GM18858 (cell line): ENCODE data around the gene PAQR4.

Experiments used
- ATAC-seq: cut with Tn5 transposase; IDR thresholded peaks from one replicate; pipeline ENCODE4 v1.9.1; 2021; ENCODE audit not compliant: unreplicated experiment

Gene PAQR4

DNA sequence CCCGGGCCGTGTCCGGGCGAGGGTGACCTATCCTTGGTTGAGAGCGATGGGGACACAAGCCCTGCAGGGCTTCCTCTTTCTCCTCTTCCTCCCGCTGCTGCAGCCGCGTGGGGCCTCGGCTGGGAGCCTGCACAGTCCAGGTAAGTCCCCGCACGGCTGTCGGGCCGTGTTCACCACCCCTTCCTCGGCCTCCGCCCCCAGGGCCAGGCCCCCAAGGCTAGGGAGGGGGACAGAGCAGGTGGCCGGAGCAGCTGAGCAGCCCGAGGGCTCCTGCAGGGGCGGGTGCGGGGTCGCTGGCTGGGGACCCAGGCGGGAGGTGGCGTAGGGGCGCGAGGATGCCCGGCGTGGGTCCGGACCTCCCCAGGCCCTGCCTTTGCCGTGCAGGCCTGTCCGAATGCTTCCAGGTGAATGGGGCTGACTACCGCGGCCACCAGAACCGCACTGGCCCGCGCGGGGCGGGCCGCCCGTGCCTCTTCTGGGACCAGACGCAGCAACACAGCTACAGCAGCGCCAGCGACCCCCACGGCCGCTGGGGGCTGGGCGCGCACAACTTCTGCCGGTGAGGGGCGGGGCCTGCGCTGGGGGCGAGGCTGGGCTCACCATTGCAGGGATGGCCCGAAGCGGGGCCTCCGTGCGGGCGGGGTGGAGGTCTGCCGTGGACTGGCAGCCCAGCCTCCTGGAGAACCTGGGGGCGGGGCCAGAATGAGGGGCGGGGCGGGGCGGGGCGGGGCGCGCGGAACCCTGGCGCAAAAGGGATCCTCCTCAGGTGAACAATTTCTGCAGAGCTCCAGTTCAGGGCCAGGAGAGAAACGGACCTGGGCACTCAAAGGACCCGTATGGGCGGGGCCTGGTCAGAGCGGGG, 4.4 kb upstream of the PAQR4 start:
- no peak for ATAC-seq

DNA sequence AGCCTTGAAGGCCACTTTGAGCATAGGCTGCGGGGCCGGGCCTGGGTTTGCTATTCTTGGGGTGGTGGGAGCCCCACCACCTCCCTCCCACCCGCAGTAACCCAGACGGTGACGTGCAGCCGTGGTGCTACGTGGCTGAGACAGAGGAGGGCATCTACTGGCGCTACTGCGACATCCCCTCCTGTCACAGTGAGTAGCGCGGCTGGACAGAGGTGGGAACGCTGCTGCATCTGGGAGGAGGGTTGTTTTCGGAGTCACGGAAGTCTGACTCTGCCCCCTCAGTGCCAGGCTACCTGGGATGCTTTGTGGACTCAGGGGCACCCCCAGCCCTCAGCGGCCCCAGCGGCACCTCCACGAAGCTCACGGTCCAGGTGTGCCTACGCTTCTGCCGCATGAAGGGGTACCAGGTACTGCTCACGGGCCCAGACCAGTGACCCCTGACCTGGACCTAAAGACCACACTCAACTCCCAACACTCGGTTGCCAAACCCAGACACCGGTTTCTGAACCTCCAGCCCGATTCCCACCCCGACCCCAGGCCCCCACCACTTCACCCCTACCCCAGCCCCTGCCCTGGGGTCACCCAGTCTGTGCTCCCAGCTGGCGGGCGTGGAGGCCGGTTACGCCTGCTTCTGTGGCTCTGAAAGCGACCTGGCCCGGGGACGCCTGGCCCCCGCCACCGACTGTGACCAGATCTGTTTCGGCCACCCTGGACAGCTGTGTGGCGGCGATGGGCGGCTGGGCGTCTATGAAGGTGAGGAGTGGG, 2.9 kb upstream of the PAQR4 start:
- no peak for ATAC-seq

DNA sequence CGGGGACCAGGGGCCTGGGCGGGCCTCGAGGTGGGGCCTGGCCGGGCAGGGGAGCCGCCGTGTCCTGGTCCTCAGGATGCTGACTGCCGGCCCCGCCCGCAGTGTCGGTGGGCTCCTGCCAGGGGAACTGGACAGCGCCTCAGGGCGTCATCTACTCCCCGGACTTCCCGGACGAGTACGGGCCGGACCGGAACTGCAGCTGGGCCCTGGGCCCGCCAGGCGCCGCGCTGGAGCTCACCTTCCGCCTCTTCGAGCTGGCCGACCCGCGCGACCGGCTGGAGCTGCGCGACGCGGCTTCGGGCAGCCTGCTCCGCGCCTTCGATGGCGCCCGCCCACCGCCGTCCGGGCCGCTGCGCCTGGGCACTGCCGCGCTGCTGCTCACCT, 2.3 kb upstream of the PAQR4 start:
- ATAC-seq, result no peak

DNA sequence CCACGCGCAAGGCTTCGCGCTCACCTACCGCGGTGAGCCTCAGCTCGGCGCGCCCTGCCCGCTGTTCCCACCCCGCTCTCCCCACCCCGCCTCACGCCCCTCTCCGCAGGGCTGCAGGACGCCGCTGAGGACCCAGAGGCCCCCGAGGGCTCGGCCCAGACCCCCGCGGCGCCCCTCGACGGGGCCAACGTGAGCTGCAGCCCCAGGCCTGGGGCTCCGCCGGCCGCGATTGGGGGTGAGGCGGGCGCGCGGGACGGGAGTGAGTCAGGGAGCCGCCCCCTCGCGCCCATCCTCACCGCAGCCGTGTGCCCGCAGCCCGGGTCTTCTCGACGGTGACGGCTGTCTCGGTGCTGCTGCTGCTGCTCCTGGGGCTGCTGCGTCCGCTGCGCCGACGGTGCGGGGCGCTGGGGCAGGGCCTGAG, 1.9 kb upstream of the PAQR4 start:
- no peak for ATAC-seq

DNA sequence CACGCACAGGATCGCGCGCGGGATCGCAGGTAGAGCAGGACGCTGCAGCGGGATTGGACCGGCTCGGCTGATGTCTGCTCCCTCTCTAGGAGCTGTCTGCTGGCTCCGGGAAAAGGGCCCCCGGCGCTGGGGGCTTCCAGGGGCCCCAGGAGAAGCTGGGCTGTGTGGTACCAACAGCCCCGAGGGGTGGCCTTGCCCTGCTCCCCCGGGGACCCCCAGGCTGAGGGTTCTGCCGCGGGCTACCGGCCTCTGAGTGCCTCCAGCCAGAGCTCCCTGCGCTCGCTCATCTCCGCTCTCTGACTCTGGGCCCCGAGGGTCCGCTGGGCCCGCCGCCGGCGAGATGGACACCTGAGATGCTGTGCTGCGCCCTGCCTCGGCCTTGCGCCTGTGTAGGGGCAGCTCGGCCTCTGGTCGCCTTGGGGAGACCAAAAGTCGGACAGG, 1.4 kb upstream of the PAQR4 start:
- no peak for ATAC-seq

DNA sequence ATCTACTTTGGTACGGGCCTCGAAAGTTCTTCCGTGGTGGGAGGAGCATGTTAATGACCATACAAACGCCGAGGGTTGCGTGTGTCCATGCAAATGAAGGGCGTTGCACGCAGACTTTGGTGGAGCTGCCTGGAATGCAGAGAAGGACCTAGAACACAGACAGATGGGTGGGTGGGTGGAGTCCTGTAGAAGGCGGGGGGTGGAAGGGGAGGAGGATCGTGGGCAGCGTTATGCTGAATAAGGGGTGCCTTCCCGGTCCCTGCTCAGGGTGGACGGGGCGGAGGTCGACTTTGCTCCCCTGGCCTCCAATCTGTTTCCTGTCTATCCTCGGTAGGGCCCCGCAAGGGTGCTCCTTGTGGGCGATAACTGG, 795 bp upstream of the PAQR4 start:
- no peak for ATAC-seq

DNA sequence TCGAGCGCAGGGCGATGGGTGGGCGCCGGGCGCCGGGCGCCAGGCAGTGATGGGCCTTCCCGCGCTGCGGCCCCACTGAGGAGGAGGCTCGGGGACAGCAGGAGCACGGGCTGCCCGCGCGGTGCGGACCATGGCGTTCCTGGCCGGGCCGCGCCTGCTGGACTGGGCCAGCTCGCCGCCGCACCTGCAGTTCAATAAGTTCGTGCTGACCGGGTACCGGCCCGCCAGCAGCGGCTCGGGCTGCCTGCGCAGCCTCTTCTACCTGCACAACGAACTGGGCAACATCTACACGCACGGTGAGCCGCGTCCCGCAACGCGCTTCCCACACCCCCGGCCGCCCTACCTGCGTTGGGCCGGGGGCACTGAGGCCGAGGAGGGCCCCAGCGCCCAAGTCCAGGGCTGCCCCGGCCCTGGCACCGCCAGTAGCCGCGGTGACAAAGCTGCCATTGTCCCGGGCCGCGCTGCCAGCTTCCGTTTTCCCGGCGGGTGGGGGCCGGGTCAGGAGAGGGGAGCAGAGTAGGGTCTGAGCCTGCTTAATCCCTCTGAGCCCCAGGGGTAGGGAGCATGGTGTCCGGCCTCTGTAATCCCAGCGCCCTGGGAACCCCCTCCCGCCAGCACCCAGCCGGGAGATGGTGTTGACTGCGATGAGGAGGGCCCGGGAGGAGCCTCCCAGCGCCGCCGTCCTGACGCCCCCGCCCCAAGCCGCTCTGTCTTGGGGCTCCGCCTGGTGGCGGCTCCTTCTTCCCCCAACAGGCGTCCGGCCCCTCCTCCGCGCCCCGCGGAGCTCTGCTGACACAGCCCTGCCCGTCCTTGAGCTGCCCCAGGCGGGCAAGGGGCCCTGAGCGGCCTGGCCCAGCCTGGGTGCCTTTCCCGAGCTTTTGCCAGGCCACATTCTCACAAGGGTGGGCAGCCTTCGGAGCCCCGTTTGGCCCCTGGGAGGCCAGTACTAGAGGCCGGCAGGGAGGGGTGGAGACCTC, 685 bp downstream of the PAQR4 start:
- peak; percentile 5 for ATAC-seq

DNA sequence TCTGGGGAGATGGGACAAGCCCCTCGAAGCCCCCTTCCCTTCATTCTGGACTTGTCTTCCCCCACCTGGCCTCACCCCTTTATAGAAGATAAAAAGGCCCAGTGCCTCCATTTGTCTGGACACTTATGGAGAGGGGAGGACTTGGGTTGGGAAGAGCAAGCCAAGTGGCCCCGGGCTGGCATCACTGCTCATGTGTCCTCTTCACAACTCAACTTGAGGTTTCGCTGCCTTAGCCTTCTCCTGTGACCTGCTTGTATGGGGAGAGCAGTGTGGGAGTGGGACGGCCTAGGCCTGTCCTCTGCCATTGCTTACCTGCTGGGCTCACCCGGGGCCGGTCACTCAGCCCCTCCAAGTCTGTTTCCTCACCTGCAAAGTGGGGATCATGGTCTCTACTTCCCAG, 1.4 kb downstream of the PAQR4 start:
- no peak for ATAC-seq

DNA sequence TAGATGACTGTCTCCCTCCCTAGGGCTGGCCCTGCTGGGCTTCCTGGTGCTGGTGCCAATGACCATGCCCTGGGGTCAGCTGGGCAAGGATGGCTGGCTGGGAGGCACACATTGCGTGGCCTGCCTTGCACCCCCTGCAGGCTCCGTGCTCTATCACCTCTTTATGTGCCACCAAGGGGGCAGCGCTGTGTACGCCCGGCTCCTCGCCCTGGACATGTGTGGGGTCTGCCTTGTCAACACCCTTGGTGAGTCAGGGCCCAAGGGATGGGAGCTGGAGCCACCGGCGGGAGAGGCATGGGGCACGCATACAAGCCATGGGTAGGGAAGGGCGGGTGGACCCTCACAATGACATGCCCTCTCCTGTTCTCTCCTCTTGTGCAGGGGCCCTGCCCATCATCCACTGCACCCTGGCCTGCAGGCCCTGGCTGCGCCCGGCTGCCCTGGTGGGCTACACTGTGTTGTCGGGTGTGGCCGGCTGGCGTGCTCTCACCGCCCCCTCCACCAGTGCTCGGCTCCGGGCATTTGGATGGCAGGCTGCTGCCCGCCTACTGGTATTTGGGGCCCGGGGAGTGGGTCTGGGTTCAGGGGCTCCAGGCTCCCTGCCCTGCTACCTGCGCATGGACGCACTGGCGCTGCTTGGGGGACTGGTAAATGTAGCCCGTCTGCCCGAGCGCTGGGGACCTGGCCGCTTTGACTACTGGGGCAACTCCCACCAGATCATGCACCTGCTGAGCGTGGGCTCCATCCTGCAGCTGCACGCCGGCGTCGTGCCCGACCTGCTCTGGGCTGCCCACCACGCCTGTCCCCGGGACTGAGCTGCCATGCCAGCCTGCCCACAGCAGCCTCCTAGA, 2.2 kb downstream of the PAQR4 start:
- ATAC-seq, result no peak

DNA sequence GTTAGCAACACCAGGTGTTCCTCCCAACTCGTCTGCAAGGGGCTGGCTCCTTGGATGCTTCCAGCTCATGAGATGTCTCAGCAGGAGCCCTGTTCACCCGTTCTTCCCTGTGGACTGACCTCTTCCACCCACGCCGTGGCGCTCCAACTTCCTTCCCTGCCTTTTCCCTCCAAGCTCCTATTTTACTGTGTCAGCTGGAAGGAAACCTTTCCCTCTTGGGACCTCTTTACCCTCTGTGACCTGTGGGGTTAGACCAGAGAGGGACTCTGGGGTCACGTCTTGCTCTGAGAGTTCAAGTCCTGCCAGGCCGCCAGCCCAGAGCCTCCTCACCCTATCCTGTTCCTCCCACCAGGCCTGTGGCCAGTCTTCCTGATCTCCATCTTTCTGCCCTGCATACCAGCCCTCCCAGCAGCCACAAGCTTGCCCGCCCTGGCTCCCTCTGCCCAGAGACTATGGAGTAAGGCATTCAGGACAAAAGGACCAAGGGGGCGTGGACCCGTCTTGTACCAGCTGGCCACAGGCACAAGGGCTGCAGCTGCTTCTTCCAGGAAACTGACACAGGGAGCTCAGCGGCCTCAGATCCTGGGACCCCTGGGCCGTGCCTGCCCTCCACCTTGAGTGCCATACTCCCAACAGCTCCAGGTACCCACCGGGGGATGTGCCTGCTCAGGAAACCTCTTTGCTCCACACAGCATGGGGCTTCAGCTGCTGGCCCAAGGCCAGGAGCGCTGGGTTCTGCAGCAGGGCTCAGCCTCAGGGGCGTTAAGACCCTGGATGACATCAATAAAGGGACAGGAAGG, 3.0 kb downstream of the PAQR4 start:
- ATAC-seq, result no peak

DNA sequence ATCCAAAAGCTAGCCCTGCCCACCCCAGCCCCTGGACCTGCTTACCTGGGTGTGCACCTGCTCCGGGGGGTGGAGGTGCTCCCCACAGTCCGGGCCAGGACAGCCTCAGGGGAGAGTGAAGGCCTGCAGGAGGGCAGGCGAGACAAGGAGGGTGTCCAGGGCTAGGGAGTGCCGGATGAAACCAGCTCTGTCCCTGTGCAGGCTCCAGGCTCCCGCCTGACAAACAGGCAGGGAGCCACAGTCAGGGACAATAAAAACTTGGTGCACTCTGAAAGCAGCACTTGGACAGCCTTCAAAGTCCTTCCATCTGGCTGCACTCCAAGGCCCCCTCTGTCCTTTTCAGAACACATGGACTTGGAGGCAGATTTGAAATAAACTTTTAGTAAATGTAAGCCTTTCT, 3.9 kb downstream of the PAQR4 start:
- no peak for ATAC-seq

DNA sequence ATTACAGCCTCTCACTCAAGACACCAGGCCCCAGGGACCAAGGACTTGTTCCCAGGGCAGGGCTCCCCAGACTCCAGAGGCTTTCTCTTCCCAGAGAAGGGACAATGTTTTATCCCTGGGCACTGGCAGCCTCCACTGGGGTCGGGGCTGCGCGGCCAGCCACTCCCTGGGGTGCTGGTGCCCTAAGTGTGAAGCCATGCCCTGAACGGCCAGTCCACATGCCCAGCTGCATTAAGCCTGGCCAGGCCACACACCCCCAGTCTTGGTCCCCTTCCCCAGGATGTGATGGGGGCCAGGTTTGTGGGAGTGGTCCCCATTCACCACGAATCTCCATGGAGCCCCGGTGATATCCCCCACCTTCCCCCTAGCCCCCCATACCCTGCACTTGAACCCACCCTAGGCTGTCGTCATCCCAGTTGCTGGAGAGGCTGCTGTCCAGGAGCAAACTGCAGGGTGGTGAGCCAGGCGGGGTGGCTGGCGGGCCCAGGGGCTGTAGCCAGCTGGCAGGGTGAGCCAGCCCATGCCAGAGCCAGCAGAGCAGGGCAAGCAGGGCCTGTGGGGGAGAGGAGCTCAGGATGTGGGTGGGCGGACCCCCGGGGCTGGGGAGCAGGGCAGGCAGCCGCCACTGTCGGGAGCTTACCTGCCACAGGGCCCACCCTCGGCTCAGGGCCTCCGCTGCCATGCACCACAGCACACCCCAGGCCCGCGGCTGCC, 4.6 kb downstream of the PAQR4 start:
- ATAC-seq, result no peak

DNA sequence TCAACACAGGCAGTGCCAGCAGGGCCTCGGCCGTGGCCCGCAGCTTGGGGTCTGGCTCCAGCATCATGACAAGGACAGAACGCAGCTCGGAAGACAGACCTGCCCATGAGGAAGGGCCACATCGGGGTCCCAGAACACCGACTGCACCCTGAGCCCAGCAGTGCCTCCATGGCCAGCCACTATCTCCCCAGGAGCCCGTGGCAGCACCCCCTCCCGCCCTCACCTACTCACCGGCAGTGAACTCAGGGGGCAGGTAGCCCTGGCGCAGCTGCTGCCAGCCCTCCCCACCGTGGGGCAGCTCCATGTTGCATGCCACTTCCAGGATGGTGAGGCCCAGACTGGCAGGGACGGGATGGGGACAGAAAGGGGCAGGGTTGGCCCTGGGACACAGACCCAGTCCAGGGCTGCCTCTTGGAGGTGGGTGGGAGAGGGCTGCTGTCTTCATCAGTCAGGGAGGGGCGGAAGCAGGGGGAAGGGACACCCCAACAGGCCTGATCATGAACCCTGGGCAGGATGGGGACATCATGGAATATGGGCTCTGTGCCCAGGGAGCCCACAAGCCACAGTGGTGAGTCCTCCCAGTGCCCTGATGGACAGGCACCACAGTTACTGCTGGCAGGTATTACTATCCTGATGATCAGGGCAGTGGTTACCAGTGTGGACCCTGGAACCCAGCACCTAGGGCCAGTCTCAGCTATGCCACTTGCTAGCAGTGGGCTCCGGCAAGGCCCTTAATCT, 5.3 kb downstream of the PAQR4 start:
- ATAC-seq, result no peak

DNA sequence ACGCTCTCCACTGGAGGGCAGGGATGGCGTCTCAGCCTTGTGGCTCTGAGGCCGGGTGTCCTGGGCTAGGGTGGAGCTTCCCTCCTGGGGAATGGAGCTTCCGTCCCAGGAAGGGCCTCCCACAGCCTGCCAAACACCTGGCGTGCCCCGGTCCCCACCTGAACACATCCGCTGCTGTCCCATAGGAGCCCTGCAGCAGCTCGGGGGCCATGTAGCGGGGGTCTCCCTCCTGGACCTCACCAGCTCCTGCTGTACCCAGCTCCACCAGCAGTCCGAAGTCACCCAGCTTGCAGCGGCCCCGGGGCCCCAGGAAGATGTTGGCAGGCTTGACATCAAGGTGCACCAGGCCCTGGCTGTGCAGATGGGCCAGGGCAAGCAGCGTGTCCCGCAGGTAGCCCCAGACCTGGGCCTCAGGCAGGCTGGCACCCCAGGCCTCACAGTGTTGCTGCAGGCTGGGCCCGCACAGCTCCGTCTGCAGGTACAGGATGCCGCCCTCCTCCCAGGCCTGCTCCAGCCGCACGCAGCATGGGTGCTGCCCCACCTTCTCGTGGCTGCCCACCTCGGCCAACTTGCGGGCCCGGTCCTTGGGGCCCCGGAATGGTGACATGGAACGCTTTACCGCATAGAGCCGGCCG, 6.1 kb downstream of the PAQR4 start:
- ATAC-seq, result no peak

DNA sequence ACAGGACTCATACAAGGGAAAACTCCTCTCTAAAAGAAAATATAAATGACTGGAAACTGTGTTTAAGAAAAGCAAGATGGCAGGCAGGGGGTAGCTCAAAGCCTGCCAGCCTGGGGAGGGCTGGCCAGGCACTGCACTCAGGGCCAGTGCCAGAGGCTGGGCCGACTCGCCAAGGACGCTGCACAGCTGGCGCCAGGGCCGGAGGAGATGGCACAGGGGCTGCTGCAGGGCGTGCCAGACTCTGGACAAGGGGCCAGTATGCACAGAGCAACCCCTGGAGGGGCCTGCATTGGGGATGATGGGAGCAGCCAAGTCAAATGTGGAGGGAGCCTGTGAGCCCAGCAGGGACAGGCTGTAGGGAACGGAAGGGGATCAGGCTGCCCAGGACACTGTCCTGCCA, 7.1 kb downstream of the PAQR4 start:
- ATAC-seq, result no peak

DNA sequence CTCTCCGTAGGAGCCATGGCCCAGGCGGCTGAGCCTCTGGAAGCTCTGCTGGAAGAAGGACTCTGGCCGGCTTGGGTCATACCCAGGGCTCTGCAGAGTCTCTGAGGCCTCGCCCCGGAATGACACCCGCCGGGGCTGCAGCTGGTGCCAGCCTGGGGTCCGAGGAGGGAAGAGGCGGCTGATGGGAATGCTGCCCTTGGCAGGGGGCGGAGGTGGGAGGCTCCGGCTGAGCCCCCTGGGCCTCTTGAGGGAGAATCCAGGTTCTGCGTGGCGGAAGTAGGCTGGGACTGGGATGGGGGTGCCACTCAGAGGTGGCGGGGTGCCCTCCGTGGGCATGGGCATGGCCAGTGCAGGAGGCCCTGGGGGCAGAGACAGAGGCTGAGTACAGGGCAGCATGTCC, 7.5 kb downstream of the PAQR4 start:
- ATAC-seq, result no peak

DNA sequence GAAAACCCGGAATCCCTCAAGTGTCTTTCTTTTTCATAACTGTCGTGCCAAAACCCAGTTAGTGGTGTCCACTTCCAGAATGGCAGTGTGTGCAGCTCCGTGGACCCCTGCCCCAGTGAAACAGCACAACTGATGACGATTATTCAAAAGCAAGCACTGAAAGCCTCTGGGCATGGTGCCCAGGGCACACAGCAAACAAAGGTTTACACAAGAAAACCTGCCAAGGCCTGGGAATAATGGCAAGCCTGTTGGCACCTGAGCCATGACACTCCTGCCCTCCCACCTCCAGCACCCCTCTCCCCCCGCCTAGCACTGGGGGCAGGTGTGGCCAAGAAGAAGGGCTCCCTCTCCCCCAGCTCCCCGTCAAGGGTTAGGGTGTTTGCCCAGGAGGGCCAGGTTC, 8.3 kb downstream of the PAQR4 start:
- ATAC-seq, result no peak
